Lower lobe of right lung (tissue), 2 donors: Measurements from ENCODE around the gene BRD3OS. TPM values are rescaled to one million over a fixed set of nuclear protein-coding genes. Genes with fewer than 3 reads are reported as not detected.

Experiments
- ATAC-seq, 2 donors: fragments of 200-7000 bp; cut with Tn5 transposase; one replicate each; pipeline ENCODE4 v1.9.1; 2020 to 2022; ENCODE audit warnings: mild to moderate bottlenecking in 2 of 2, moderate library complexity in 2 of 2
- DNase-seq: peaks from one replicate; pipeline ENCODE4 v3.0.0-alpha.2; 2020
- H3K27ac ChIP-seq: fragments of 200-600 bp; one replicate; pipeline ENCODE4 v1.8.0; 2022
- H3K27me3 ChIP-seq: fragments of 200-600 bp; one replicate; pipeline ENCODE4 v1.8.0; 2022; ENCODE audit warnings: low read depth
- H3K36me3 ChIP-seq: fragments of 200-600 bp; one replicate; pipeline ENCODE4 v1.8.0; 2022; ENCODE audit warnings: mild to moderate bottlenecking
- H3K4me1 ChIP-seq: fragments of 200-600 bp; one replicate; pipeline ENCODE4 v1.8.0; 2022
- H3K4me3 ChIP-seq: fragments of 200-600 bp; one replicate; pipeline ENCODE4 v1.8.0; 2022; ENCODE audit warnings: mild to moderate bottlenecking
- H3K9me3 ChIP-seq: fragments of 200-600 bp; one replicate; pipeline ENCODE4 v1.8.0; 2022
- CTCF ChIP-seq: fragments of 200-600 bp; IDR thresholded peaks from one replicate; pipeline ENCODE4 v1.8.0; 2022; ENCODE audit warnings: antibody characterized with exemption, mild to moderate bottlenecking
- intact Hi-C: fragments of 100-400 bp; cut with DNase I; formaldehyde crosslinking; loops from one replicate; pipeline ENCODE4 v1.11.0; 2022
- total RNA-seq: library from RNA; stranded (reverse); fragmentation: NEBNext Ultra II Directional; extraction: Animal tissue kit (Norgen Biotek cat#: 25700); gene quantifications from one replicate; pipeline ENCODE4 v1.2.1, GENCODE V29; 2021
- donor health status: DM: no; HTN: yes; CAD: no; lungs with severe emphysema.

Gene BRD3OS
- total RNA-seq, 1 donor from 2014 or later, result 15.6 TPM

DNA sequence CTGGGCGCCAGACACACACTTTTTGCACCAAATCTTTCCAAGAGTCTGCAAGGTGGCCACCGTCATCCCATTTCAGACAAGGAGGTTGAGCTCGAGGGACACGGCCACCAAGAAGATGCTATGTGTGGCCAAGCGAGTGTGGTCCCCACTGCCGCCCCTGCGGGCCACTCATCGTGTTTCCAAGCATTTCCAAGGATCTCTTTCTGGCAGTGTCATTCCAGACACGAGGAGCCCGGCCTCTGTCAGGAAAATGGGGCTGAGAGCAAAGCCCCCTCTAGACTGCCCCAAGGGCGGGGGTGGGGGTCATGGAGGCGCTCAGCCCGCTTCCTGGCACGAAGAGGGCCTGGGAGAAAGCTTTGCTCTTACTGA lies 43.7 kb upstream of the BRD3OS start:
- Histone ChIP-seq H3K4me1 (peaks cover 31% of the 10 kb centered on the region), H3K27me3 (no peaks in the 10 kb centered on the region), H3K4me3 (no peak overlapping the region), H3K36me3 (no peaks in the 10 kb centered on the region), H3K9me3 (no peaks in the 10 kb centered on the region), H3K27ac (no peak overlapping the region)
- no peak for DNase-seq
- no peak for ATAC-seq
- intact Hi-C loops, result no loop called here
- no peak for TF ChIP-seq CTCF

DNA sequence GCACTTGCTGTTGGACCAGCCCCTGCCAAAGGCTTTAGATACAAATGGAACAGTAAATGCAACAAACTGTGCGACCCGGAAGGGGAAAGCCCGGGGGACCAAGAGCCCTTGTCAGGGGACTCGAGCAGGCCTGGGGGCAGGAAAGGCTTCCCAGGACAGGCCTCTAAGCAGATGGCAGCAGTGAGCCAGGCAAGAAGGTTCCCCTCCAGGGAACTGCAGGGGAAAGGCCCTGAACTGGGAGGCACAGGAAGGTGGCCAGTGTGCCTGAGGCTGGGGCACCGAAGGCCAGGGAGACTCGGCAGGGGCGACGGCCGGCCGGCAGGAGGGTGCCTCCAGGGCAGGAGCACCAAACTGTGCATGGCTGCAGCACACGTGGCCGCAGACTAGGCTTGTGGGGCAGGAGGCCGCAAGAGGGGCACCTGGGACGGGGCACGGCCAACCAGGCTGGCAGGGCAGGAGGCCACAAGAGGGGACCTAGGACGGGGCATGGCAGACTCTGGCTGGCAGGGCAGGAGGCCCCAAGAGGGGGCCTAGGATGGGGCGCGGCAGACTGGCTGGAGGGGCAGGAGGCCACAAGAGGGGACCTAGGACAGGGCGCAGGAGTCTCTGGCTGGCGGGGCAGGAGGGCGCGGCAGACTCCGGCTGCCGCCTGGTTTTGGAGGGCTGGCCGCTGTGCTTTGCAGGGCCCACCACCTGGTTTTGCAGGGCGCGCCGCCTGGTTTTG lies 43.2 kb upstream of the BRD3OS start:
- intact Hi-C loops, result no loop called here
- H3K9me3 ChIP-seq, result no peaks in the 10 kb centered on the region
- ATAC-seq, result no peak
- no peaks in the 10 kb centered on the region for H3K36me3 ChIP-seq
- DNase-seq, result peak; percentile 33
- no peak overlapping the region for H3K27ac ChIP-seq
- peaks cover 31% of the 10 kb centered on the region for H3K4me1 ChIP-seq
- no peaks in the 10 kb centered on the region for H3K27me3 ChIP-seq
- no peak for TF ChIP-seq CTCF
- no peak overlapping the region for H3K4me3 ChIP-seq

GRCh38 chr9:133982971-133983720 lies 42.1 kb upstream of the BRD3OS start:
- Histone ChIP-seq H3K36me3 (no peaks in the 10 kb centered on the region), H3K4me3 (no peak overlapping the region), H3K4me1 (peaks cover 31% of the 10 kb centered on the region), H3K9me3 (no peaks in the 10 kb centered on the region), H3K27me3 (no peaks in the 10 kb centered on the region), H3K27ac (no peak overlapping the region)
- no peak for TF ChIP-seq CTCF
- DNase-seq (peak; percentile 33), ATAC-seq (no peak)
- intact Hi-C loops, result no loop called here

GRCh38 chr9:133986061-133986460 lies 39.2 kb upstream of the BRD3OS start:
- no peak for ATAC-seq
- Histone ChIP-seq H3K36me3 (no peaks in the 10 kb centered on the region), H3K4me1 (peaks cover 18% of the 10 kb centered on the region), H3K27ac (no peak overlapping the region), H3K9me3 (no peaks in the 10 kb centered on the region), H3K4me3 (no peak overlapping the region), H3K27me3 (no peaks in the 10 kb centered on the region)
- intact Hi-C loops, result no loop called here
- no peak for DNase-seq
- no peak for TF ChIP-seq CTCF

DNA sequence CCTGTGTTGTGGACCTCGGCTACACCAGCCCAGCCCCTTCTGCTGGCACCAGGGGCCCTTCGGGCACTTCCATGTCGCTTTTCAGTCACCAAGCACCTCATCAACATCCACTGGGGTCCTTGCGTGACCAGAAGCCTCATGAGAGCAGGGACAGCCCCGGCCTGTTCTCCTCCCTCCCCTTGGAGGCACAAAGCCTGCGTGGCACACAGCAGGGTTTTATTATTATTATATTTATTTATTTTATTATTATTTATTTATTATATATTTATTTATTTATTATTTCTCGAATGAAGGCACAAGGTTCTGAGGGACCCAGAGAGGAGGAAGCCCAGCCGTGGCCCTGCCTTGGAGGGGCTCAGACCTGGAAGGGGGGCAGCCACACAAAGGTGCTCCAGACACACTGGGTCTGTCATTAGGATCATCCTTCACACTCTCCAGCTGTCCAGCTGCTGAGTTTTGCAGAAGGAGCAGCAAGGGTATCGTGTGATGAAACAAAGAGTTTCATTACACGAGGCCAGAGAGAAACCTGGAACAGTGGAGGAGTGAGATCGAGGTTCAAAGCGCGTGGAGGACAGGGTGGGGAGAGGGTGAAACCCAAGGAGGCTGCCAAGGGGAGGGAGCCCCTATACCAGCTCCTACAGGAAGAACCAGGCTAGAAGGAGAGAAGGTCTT lies 38.4 kb upstream of the BRD3OS start:
- Histone ChIP-seq H3K27me3 (no peaks in the 10 kb centered on the region), H3K4me1 (peaks cover 18% of the 10 kb centered on the region), H3K4me3 (no peak overlapping the region), H3K27ac (no peak overlapping the region), H3K36me3 (no peaks in the 10 kb centered on the region), H3K9me3 (no peaks in the 10 kb centered on the region)
- ATAC-seq (no peak), DNase-seq (no peak)
- no peak for TF ChIP-seq CTCF
- intact Hi-C loops, result no loop called here
